Activated gamma-delta T cell (primary cell): ENCODE data around the gene FKBP10.
A peak's percentile ranks its signal among the peaks of the same experiment; 100 is the strongest.
"Not testable (repeated sequence)": the region's sequence is repeated elsewhere in the genome, so short reads cannot be mapped to it uniquely, and the experiment has no call there.

Experiments used
- DNase-seq: peaks from one replicate; lab custom pipeline; 2025; lab: John Stamatoyannopoulos, UW

FKBP10 gene

DNA sequence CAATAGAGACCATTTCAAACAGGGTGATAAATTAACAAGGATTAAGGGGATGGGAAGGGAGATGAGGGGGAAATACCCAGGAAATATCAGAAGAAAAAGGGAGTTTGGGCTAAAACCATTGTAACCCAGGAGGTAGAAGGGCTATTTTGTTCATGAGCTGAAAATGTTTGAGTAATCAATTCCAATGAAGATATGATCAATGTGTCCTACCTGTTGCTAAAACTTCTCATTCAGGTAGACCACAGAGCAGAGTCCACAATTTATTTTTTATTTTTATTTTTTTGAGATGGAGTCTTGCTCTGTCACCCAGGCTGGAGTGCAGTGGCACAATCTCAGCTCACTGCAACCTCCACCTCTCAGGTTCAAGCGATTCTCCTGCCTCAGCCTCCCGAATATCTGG is 26.6 kb downstream of the FKBP10 start:
- not testable (repeated sequence) for DNase-seq

DNA sequence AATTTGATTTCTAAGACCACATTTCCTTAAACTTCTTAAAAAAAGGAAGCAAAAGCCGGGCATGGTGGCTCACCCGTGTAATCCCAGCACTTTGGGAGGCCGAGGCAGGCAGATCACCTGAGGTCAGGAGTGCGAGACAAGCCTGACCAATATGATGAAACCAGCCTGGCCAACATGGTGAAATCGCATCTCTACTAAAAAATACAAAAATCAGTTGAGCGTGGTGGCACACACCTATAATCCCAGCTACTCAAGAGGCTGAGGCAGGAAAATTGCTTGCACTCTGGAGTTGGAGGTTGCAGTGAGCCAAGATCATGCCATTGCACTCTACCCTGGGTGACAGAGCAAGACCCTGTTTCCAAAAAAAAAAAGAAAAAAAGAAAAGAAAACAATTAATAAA is 28.0 kb downstream of the FKBP10 start:
- not testable (repeated sequence) for DNase-seq

DNA sequence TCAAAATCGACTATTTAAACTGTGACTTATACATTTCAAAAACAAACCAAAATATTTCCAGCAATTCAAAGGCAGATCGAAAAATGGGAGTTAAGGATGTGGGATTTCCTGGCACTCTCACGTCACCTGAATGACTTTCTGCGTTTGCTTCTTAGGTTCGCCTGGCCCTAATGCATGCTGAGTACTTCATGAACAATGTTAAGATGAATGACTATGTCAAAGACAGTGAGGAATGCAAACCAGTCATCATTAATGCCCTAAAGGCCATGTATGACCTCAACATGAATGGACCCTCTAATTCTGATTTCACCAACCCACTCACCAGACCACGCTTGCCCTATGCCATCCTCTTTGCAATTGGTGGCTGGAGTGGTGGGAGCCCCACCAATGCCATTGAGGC is 32.2 kb downstream of the FKBP10 start:
- no peak for DNase-seq

DNA sequence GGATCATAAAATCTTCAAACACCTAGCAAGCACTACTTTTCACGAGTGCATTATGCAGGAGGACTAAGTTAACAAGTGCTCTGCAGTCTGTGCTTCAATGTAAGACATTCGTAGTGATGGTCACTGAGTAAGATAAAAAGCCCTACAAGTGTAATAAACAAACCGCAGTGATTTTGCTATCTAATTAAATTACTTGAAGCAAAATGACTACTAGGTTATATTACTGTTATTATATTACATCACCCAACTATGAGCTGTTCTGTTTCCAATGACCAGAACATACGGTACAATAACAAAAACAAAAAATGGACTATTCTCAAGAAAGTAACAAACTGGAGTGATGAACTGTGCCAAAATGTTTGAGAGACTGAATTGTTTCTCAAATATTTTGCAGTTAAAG is 36.0 kb downstream of the FKBP10 start:
- DNase-seq = no peak

DNA sequence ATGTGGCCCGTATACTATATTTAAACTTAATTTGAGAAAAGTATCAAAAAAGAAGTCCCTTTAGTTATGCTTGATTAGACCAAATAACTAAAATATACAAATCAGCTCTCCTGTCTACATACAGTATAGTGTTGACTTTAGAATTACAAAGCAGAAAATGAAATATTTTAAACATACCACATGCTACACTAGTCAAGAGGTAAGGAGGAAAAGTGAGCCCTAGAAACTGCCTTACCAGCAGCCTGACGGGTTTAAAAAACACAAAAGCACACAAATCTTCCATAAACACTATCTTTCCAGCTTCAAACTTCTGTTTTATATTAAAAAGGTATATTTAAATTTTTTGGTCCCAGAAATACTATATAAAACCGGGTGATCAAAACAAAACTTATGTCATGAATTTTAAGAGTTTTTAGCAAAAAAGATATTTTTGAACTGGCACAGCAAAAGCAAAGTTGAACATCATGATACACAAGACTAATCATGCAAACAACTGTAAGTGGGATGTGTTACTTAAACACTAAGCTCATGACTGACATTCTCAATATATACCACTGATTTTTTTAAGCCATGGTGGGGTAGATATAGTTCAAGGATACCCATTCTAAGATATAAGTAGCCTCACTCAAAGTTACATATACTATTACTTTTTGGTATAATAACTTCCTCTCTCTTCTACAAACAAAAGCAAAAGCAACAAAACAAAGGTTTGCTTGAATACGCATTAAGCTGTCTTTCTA is 36.6 kb downstream of the FKBP10 start:
- no peak for DNase-seq

DNA sequence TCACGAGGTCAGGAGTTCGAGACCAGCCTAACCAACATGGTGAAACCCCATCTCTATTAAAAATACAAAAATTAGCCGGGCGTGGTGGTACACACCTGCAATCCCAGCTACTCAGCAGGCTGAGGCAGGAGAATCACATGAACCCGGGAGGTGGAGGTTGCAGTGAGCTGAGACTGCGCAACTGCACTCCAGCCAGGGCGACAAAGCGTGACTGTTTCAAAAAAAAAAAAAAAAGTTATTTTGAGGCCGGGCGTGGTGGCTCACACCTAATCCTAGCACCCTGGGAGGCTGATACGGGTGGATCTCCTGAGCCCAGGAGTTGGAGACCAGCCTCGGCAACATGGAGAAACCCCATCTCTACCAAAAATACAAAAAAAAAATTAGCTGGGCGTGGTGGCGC is 38.6 kb downstream of the FKBP10 start:
- DNase-seq = not testable (repeated sequence)

DNA sequence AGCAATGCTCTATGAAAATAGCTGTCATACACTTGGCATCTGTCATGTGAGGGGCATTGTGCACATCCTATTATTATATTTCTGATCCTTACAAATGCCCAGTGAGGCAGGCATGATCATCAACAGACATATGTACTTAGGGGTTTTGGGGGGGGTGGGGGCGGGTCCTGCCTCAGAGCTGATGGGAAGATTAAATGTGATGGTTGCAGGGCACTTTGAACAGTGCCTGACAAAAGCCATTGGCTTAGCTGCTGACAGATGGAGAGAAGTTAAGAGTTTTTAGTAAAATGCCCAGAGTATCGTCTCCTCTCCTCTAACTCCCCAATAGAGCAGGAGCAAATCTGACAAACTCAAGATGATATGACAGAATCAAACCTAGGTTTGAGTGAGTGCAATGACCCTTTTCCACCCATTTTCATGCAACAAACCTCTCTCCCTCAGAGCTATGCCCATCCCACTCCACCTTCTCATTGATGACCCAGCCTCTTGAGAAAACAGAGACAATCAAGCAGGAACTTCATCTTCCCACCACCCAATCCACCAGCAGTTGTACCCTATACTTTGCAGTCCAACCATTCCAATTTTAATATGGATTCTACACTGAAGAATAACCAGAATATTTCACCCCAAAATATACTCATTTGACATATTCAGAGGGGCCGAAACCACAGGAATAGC is 47.6 kb downstream of the FKBP10 start:
- DNase-seq = no peak

DNA sequence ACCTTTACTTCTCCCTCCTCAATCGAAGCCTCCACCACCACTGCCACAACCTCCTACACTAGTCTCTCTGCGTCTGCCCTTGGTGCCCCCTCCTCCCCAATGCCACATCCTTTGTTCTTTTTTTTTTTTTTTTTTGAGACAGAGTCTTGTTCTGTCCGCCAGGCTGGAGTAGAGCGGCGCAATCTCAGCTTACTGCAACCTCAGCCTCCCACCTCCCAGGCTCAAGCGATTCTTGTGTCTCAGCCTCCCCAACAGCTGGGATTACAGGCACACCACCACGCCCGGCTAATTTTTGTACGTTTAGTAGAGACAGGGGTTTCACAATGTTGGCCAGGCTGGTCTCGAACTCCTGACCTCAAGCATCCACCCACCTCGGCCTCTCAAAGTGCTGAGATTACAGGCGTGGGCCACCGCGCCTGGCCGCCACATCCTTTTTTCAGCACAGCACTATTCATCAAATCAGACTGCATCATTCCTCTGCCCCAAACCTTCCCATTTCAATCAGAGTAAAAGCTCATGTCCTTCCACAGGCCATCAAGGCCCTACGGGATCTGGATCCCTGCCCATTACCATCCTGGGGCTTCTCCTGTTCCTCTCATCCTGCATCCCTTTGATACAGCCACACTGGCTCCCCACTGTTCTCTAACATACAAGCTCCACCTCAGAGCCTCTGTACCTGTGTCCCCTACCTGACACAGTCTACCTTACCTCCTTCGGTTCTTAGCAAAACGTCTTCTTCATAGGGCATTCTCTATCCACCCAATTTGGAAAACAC is 50.5 kb downstream of the FKBP10 start:
- DNase-seq = no peak

DNA sequence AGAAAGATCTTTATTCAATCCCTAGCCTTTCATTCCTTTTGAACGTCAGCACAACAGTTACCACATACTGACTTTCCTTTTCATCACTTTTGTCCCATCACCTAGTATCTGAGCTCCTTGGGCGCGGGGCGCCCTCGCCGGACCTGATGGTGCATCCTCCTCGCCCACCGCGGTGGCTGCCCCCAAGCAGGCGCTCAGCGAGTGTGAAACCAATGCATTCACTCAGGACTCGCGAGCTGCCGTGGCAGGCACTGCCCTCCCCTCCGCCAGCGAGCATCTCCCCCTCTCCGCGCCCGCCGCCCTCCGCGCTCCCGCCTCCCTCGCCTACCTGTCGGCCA is 51.7 kb downstream of the FKBP10 start:
- peak; percentile 53 for DNase-seq

DNA sequence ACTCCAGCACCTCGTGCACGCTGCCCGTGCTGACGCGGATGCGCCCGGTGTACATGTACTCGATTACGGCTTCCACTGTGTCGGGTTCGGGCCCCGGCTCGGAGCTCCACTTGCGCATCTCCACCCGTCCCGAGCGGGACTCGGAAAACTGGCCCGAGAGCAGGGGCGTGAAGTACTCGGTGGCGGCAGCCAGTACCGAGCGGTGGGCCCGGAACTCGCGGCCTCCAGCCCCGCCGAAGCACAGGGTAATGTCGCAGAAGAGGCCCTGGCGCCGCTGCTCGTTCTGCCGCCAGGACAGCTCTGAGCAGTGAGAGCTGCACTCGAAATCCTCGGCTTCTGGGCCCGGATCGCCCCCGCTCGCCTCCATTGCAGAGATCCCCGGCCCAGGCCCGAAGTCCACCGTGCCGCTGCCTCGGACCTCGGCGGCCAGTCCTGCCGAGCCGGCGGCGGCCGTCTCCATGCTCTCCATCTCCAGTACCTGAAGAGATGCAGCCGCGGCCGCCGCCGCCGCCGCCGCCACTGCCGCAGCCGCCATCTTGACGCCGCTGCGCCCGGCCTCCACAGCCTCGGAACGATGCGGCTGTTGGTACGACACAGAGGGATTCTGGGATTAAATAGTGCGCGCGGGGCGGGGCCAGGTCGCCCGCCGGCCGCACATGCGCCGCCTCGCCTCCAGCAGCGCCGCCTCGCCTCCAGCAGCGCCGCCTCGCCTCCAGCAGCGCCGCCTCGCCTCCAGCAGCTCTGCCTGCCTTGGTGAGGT is 52.2 kb downstream of the FKBP10 start, which contains the start of gene KLHL11:
Gene KLHL11 (minus strand): TSS at position 588 of the 760 bp plus-strand sequence. CDS start 53 bp downstream, at position 535.
- DNase-seq = peak; percentile 78

DNA sequence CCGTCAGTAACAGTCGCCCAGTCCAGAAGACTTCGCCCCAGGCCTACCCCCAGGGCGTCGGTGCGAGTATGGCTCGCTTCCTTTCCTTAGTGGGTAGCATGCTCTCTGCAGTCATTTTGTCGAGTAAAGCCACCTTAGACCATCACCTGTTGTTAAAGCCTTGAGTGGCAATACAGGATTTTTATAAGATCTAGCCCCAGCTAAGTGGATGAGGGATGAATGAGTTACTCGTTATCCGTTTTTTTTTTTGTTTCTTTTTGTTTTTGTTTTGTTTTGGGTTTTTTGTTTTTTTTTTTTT is 52.7 kb downstream of the FKBP10 start:
- no peak for DNase-seq

DNA sequence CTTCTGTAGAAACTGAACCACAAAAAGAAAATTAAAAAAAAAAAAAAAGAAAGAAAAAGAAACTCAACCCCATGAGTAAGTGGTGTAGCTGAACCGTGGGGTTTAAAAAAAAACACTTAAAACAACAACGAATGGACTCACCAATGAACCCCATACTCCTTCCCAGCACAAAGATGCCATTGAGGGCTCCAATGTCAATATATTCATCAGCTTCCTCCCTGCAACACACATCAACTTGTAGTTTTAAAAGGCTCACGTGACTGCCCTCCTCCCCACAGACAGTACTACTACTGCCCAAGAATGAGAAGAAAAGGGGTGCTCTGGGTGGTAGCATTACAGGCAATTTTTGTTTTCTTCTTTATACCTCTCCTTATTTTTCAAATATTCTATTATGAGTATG is 55.8 kb downstream of the FKBP10 start:
- no peak for DNase-seq

DNA sequence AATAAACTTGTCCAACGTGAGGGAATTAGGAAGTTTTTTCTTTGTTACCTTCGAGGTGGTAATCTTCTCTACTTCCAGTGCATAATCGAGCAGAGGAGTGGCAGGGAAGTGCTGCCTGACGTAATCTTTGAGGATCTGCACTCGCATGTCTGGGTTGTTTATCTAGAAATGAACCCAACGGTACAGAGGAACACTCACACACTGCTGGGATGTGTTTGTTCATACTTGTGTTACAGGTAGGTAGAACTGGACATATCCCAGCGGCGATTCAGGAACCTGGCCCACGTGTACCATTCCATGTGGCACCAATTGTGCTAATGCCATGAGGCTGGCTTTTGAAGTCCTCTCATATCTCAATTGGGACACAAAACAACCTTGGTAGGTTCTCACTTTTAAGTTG is 56.6 kb downstream of the FKBP10 start:
- DNase-seq = no peak

DNA sequence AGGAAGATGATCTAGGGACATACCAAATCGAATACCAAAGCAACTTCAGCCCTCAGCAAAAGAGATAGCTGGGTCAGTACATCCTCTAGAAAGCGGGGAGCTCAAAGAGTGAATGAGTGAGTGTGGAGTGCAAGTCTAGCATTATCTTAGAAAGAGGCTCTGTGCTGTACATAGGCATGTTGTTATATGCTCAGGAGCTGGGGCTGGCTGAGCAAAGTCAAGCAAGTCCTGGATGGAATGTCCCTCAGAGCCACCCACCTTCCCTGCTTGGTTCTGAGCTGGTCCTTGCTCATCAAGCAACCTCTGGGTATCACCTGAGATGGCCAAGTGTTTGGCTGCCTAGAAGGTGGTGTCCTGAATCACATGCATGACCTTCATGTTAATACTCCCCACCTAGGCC is 57.3 kb downstream of the FKBP10 start:
- DNase-seq = no peak

DNA sequence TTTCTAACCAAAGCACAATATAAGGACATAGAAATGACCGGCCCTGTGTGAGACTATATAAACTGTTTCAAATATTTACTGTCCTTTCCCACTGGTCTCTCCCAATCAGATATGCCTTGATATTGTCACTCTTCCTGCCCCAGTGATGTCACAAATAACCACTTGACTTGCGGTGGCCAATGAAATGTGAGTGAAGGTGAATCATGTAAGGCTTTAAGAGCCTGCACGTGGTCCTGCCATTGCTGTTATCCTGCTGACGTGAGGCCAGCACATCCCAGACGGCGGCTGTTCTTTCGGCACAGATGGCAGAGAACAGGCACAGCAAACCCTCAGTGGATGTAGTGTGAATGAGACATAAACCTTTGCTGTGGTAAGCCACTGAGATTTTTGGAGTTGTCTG is 57.8 kb downstream of the FKBP10 start:
- no peak for DNase-seq

DNA sequence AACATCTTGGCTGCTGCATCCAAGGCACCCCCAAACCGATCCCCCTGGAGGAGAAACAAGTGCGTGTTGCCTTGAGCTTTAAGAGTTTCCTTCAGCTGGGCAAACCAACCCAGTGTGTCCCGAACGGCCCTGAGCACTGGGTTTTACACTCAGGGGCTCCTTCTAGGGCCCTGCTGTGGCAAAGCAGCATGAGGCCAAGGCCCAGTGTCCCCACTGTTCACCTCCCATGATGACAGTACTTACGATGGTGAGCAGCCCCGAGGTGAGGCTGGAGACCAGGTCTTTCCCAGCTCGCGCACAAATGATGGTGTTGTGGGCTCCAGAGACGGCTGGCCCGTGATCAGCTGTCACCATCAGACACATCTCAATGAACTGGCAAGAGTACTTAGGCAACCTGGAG is 59.0 kb downstream of the FKBP10 start:
- DNase-seq = no peak
